ENCODE results near the gene VOPP1.

The VOPP1 gene

GRCh38 chr7:55576753-55577152, 4.5 kb upstream of the VOPP1 start:
- no peak for DNase-seq (ENCODE audit: low read depth)

- no peak for DNase-seq (ENCODE audit: low read depth)
These were observed 3.4 kb upstream of the VOPP1 start for GRCh38 chr7:55575733-55576132.

DNA sequence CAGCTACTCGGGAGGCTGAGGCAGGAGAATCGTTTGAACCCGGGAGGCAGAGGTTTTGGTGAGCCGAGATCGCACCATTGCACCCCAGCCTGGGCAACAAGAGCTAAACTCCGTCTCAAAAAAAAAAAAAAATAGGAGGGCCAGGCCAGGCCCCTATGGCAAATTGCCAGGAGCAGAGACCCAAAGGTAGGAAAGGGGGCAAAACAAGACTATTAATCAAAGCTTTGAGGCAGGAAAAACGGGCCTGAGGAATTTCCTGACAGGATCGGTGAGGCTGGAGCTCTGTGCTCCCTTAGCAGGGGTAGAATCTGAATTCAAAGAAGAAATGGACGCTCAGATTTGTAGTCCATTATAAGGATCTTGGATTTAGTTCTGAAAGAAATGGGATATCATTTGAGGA, 2.8 kb upstream of the VOPP1 start:
- DNase-seq (ENCODE audit: low read depth) = no peak

- DNase-seq (ENCODE audit: low read depth) = no peak
These were observed 1.9 kb upstream of the VOPP1 start for GRCh38 chr7:55574051-55574717.

- DNase-seq (ENCODE audit: low read depth) = no peak
These were observed 1.1 kb upstream of the VOPP1 start for GRCh38 chr7:55573234-55573900.

GRCh38 chr7:55571511-55572377, 558 bp downstream of the VOPP1 start:
- no peak for DNase-seq (ENCODE audit: low read depth)

DNA sequence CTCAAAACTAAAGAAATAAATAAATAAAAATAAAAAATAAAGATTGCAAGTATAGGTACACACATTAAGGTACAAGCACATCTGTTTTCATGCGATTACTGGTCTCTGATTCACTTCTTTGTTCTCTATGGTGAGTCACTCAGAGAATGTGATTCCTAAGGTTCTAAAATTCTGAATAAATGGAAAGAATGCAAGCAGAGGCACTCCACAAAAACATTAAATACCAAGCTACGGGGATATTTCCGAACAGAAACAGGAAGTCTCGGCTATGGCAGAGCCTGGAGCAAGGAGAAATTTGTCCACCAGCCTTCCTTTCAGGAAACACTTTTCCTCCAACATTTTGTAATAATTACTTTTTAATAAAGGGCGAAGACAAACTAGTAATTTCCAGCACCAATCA, 1.4 kb downstream of the VOPP1 start:
- peak; percentile 64 for DNase-seq (ENCODE audit: low read depth)

DNA sequence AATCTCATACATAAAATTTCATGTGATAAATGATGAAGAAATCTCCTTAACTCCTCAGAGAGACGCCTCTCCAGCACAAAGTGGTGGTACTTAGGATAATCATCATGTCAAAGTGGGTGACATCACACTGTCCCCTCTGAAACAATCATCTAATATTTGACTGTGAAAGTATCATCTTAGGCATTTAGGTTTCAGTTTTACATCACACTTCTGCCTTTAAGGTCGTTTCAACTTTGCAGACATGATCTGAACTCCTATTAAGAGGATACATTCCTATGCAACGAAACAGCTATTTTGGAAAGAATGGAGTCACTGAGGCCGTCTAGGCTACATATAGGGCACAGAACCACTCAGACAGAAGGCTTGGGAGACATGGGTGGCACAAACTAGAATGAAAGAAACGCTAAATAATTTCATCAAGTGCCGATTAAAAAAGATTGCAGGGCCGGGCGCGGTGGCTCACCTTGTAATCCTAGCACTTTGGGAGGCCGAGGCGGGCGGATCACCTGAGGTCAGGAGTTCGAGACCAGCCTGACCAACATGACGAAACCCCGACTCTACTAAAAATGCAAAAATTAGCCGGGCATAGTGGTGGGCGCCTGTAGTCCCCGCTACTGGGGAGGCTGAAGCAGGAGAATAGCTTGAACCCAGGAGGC, 2.0 kb downstream of the VOPP1 start:
- no peak for DNase-seq (ENCODE audit: low read depth)

DNA sequence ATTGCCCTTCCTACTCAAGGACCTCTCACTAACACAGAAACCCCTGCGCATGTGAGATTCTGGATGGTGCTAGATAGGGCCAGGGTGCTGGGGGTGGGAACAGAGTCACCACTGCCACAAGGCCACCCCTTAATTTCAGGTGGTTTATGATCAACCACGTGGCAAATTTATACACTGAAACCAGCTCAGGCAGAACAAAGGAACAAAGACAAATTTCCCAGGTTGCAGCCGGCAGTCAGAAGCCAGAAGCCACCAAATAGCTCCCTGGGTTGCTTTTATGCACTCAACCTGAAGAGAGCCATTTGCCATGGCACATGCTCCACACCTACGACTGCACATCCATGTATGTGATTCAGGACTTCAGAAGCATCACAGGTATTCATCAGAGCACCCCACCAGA, 2.5 kb downstream of the VOPP1 start:
- DNase-seq (ENCODE audit: low read depth) = no peak

- DNase-seq (ENCODE audit: low read depth) = no peak
These were observed 3.0 kb downstream of the VOPP1 start for GRCh38 chr7:55569269-55569663.

DNA sequence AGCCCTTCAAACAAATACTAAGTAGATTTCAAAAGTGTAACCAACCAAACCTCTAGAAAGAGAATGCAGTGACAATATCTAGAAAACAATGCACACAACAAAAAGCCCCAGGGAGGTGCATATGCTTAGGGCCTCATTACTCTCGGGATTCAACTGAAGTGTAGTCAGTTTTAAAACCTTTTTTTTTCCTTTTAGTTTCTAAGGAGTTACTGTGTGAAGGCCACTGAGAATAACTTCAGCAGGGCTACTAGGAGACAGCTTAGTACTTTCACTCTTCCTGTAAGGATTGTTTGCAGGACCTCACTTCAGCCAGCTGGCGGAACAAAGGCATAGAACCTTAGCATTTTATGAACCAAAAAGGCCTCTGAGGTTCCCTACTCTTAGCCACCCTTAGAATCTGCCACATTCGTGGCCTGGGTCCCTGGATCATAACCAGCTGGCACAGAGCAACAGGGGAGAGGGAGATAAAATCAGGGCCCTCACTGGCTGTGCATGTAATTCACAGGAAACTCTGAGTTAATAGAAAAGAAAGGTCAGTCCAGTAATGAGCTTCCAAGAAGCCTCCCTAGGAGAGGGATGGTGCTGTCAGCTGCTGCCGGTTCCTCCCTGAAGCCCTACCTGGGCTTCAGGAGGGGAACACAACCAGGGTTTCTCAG, 3.6 kb downstream of the VOPP1 start:
- no peak for DNase-seq (ENCODE audit: low read depth)

- DNase-seq (ENCODE audit: low read depth) = no peak
These were observed 4.7 kb downstream of the VOPP1 start for GRCh38 chr7:55567571-55567970.

DNA sequence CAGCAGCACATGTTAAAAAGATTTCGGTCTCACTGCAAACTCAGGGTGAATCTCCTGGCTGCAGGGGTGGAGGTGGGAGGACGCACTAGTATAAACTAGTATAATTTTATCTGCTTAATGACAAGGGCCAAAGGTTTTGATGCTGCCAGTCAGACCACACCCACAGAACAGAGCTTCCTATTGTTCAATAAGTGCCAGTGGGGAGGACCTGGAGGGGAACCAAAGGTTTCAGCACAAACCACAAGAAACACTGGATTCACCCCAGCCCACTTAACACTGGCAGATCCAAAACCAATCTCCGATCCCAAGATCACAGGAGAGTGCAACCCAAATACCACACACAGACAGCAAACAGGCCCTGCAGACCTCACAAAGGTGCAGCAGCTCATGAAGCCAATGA, 6.6 kb downstream of the VOPP1 start:
- no peak for DNase-seq (ENCODE audit: low read depth)

DNA sequence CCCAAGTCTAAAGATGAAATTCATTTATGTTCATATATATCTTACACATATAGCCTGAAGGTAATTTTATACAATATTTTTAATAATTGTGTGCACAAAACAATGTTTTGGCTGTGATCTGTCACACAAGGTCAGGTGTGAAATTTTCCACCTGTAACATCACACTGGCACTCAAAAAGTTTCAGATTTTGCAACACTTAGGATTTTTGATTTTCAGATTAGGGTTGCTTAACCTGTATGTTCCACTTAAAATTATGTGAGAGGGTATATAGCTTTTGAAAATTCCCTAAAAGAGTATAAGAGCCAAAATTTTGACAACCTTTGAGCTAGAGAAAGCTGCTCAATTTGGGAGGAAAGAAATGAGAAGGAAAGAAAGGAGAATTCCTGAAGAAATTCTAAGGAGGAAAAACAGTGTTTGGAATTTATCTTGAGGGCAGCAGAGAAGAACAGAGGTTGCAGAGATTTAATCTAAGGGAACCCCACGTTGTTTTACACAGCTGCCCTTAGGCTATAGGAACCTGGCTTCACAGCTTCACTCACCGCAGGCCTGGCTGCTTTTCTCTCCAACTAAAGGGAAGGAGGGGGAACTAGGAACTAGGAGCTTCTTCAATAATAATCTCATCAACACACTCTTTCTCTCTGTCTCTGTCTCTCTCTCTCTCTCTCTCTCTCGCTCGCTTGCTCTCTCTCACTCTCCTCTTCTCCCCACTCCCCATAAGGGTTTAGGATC, 8.5 kb downstream of the VOPP1 start:
- no peak for DNase-seq (ENCODE audit: low read depth)

DNA sequence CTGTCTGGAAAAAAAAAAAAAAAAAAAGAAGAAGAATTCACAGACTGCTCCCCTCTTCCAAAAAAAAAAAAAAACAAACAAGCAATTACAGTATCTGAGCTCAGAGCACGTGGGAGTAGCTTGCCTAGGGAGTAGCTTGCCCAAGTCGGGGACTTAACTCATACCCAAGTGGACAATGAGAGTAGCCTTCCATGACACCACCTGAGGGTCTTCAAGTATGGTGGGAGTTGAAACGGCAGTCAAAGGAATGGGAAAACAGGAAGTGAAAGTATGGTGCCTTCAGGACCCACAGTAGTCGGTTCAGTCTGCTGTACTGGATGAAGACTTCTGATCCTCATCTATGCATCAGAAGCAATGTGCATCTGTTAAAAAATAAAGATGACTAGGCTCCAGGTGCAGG, 10.6 kb downstream of the VOPP1 start:
- DNase-seq (ENCODE audit: low read depth) = no peak

GRCh38 chr7:55558962-55559920, 13.1 kb downstream of the VOPP1 start:
- no peak for DNase-seq (ENCODE audit: low read depth)

- DNase-seq (ENCODE audit: low read depth) = no peak
These were observed 14.6 kb downstream of the VOPP1 start for GRCh38 chr7:55557666-55558188.

DNA sequence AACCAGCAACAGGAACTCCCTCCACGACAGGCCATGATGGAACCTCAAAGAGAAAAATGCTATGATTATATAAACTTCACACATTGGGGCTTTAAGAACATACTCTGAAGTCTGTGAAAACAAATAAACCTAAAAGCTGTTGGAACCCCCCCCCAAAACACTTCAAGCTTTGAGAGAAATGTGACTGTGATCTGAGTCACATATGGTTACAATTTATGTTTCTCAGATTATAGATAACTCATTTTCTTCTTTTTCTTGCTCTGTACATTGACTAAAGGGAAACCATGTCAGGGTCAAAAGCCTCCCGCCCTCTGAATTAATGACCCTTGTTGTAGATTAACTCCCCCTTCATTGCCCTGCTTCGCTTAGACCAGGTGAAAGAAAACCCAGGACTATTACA, 15.8 kb downstream of the VOPP1 start:
- no peak for DNase-seq (ENCODE audit: low read depth)

GRCh38 chr7:55556031-55556430, 16.3 kb downstream of the VOPP1 start:
- no peak for DNase-seq (ENCODE audit: low read depth)

- DNase-seq (ENCODE audit: low read depth) = no peak
These were observed 17.1 kb downstream of the VOPP1 start for GRCh38 chr7:55555160-55555559.
